NCI-H146 treated with DMSO at 0.1 percent for 48 hours (cell line): Measurements from ENCODE around the gene DOCK7.
"Not testable (repeated sequence)": the region's sequence is repeated elsewhere in the genome, so short reads cannot be mapped to it uniquely, and the experiment has no call there.

Experiments used
- DNase-seq: peaks from one replicate; lab custom pipeline; 2025; ENCODE audit not compliant: unreplicated experiment; lab: John Stamatoyannopoulos, UW

DOCK7 gene, protein sequence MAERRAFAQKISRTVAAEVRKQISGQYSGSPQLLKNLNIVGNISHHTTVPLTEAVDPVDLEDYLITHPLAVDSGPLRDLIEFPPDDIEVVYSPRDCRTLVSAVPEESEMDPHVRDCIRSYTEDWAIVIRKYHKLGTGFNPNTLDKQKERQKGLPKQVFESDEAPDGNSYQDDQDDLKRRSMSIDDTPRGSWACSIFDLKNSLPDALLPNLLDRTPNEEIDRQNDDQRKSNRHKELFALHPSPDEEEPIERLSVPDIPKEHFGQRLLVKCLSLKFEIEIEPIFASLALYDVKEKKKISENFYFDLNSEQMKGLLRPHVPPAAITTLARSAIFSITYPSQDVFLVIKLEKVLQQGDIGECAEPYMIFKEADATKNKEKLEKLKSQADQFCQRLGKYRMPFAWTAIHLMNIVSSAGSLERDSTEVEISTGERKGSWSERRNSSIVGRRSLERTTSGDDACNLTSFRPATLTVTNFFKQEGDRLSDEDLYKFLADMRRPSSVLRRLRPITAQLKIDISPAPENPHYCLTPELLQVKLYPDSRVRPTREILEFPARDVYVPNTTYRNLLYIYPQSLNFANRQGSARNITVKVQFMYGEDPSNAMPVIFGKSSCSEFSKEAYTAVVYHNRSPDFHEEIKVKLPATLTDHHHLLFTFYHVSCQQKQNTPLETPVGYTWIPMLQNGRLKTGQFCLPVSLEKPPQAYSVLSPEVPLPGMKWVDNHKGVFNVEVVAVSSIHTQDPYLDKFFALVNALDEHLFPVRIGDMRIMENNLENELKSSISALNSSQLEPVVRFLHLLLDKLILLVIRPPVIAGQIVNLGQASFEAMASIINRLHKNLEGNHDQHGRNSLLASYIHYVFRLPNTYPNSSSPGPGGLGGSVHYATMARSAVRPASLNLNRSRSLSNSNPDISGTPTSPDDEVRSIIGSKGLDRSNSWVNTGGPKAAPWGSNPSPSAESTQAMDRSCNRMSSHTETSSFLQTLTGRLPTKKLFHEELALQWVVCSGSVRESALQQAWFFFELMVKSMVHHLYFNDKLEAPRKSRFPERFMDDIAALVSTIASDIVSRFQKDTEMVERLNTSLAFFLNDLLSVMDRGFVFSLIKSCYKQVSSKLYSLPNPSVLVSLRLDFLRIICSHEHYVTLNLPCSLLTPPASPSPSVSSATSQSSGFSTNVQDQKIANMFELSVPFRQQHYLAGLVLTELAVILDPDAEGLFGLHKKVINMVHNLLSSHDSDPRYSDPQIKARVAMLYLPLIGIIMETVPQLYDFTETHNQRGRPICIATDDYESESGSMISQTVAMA (N-terminal part only)

DNA sequence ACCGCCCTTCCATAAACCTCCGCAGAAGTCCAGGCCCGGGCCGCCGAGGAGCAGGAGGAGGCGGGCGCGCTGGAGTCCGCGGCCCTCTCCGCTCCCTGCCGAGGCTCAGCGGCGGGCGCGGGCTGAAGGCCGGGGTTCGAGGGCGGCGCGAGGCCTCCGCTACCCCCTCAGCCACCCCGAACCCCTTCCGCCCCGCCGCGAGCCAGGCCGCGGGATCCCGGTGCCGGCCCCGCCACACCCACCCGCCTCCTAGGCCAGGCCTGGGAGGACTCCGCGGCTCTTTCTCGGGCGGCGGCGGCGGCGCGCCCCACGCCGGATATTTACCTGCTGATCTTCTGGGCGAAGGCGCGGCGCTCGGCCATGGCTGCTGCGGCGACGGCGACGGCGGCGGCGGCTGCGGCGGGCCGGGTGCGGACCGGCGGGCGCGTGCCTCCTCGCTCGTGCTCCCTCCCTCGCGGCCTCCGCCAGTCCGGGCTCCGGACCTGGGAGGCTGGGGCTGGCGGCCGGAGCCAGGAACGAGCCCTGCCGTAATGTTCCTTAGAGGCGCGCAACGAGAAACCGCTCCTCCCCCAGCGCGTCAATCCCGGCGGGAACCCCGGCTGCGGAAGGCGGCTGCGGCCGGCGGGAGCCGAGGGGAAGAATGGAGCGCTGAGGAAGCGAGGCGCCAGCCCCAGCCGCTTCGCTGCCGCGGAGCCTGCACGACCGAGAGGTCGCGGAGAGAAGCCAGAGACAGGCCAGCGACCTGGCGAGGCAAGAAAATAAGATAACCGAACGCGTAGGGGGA is at the start of gene DOCK7:
Gene DOCK7 (minus strand): TSS at position 484 of the 784 bp plus-strand sequence. CDS start 122 bp downstream, at position 362.
- peak; percentile 50 for DNase-seq

DNA sequence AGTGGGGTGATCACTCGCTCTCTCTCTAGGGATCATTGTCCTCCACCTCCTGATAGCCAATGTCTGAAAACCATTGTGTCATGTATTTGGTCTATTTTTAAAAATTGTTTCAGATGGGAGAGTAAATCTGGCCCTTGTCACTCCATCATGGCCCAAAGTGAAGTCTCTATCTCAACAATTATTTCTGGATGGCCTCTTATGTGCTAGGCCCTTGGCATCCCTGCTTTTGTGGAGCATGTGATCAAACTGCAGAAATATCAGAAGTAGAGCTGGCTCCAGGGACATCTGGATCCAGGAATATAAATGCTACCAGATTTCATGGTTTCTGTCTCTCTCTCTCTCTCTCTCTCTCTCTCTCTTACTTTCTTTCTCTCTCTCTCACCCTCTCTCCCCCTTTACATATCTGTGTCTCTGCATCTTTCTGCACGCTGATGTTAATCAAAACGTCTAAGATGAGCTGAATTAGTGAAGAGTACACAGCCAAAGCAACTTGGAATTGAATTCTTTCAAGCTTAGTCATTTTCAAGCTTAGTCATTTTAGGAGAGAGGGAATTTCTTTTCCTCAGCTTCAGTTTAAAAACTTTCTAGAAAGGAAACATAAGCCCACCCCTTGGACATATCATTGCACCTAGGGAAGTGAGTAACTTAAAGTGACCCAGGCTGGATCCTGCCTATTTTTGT is 47.4 kb upstream of the DOCK7 start:
- no peak for DNase-seq

DNA sequence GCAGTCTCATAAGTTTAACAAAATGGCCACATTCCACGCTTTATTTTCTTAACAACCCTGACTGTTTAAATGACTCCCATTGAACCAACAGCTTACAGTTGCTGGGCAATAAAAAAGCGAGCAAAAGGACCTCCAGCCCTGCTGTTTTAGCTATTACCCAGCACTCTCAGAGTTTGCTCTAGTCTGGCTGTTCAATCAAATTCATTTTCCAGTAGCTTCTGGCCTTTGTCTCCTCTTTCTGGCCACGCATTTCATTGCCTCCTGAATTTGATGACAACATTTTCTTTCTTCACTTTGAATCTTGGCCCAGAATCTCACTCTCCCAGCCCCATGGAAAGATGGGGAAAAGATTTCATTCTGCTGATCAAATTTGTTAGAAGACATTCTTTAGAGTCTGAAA is 44.1 kb upstream of the DOCK7 start:
- no peak for DNase-seq

DNA sequence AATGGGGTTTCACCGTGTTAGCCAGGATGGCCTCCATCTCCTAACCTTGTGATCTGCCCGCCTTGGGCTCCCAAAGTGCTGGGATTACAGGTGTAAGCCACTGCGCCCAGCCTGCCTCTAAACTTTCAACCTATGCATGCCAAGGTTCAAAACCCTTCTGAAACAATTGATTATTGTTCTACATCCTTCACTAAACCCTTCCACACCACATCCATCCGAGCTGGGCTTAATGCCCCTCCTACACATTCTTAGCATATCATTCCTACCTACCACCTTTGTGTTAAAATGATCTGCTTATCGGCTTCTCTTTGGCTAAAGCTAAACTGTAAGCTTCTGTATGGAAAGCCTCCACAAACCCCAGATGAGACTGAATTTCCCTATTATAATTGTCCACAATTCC is 40.8 kb upstream of the DOCK7 start:
- DNase-seq, result no peak

DNA sequence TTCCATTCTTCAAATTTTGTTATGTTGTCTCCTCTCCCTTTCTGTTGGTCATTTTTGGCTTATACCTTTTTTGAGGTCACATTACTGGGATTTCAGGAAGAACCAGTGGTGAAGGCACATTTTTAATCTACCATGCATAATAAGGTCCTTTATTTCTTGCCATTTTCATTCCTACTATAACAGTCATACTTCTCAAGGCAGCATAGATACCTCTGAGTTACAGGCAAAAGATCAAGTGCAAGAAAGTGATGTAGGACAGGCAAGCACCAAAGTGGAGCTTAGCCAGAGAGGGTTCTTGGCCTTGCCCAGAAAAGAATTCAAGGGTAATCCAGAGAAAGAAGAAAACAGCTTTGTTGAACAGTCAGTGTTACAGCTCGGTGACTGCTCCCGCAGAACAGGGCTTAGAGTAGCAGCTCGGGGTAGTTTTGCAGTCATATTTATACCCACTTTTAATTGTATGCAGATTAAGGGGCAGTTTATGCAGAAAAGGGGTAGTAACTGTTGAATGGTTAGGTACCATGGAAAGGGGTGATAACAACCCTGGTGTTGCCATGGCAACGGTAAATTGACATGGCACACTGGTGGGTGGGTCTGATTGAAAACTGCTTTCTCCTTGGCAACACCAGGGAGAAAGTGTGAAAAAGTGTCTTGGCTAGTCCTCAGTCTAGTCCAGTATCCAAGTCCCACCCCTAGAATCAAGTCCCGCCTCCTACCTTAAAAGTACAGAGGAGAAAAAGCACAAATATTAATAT is 39.6 kb upstream of the DOCK7 start:
- DNase-seq, result no peak

DNA sequence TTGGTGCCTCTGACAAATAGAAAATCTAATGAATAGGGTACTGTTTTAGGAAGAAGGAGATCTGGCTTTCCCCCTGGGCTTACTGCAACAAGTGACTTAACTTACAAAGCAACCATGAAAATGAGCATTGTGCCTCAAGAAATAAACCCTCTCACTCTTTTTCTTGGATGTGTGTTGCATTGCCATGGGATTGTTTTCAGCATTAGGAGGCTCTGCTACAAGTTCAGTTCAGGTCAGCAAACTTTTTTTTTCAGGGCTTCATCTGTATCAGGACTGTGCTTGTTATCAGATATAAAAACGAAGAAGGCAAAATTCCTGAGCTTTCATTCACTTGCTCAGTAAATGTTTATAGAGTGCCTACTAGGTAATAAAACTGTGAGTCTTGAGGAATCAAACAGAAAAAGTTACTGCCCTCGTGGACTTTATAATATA is 37.8 kb upstream of the DOCK7 start:
- no peak for DNase-seq

DNA sequence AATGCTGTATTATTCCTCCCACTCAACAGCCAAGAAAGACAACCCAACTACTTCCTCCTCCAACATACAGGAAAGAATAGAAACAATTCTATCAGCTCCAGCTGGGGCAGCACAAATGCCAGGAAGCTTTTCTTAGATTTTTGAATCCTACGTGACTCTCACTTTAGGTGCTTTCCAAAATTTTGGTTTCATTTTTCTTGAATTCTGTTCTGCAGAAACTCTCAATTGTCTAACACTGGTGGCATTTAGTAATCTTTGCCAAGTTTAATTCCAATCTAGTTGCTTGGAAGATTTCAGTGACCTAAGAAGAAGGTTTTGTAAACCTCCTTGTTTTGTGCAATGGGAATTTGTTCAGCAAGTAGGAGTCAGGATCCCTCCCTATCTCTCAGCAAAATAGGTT is 37.1 kb upstream of the DOCK7 start:
- no peak for DNase-seq

DNA sequence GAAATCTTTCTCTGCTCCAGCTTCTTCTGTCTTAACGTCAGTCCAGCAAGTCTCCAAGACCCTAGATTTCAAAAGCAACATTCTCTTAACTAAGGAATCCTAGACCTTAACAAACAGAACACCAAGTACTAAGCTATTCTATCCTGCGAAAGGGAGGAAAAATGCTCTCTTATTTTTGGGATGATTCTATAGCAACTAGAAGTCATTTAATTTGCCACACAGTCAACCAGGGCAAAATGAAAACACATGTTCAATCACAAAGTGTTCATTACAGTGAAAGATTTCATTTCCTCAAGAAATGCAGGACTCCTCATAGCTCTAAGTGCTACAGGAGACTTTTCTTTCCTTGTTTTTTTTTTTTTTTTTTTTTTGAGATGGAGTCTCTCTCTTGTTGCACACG is 36.2 kb upstream of the DOCK7 start:
- DNase-seq, result no peak

DNA sequence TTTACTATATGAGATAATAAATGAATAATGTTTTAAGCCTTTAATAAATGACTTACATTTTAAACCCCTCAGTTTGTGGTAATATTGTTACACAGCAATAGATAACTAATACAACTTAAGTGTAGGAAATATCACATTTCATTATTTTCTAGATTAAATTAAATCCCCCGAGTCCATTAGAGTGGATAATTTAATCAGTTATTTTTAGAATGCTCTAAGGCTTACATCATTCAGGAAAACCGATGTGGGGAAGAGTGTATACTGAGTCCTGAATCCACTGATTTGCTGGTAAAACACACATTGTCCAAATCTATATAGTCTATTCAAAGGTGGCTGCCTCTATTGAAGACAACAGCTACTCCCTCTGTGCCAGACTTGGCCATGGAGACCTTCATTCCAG is 35.7 kb upstream of the DOCK7 start:
- no peak for DNase-seq

DNA sequence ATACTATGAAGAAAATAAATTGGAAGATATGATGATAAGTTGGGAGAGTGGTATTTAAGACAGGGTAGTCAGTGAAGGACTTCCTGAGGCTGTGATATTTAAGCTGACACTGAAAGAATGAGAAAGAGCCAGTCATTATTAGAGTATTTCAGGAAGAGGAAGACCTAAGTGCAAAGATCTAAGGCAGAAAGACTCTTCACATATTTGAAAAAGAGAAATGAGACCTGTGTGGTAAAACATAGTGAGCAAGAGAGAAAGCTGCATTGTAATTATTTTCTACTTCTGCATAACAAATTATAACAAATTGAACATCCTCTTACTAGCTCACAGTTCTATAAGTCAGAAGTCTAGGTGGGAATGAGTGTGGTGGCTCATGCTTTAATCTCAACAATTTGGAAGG is 34.6 kb upstream of the DOCK7 start:
- no peak for DNase-seq

DNA sequence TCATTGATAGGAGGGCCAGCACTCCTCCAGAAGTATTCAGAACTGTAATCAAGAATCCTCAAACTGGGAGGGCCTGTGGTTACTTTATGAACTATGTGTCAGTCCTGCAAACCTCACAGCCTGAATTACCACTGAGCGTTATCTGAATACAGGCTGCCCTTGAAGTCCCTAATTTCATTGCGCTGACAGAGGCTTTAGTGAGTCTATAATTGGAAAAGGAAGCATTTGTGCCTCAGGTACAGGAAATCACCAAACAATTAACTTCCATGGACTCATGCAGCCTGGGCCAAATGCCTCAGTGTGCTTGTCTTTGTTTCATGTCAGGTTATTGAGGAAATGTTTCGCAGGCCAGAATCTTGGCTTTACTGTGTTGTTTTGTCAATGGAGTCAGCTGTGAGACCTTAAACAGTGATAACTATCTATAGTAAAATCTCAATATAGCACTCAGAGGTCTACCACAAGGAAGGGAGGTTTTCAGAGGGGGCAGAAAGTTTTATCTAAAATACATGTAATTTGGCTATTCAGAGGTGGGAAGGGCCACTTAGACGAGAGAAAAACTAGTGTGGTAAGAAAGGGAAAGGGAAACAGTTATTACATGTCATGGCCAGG is 32.9 kb upstream of the DOCK7 start:
- peak; percentile 22 for DNase-seq

DNA sequence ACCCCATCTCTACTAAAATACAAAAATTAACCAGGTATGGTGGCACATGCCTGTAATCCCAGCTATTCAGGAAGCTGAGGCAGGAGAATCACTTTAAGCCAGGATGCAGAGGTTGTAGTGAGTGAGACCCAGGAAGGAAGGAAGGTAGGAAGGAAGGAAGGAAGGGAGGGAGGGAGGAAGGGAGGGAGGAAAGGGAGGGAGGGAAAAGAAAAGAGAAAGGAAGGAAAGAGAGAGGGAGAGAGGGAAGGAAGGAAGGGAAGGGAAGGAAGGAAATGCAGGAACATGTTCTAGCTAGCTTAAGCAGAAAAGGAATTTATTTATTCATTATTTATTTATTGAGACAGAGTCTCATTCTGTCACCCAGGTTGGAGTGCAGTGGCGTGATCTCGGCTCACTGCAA is 30.2 kb upstream of the DOCK7 start:
- not testable (repeated sequence) for DNase-seq

DNA sequence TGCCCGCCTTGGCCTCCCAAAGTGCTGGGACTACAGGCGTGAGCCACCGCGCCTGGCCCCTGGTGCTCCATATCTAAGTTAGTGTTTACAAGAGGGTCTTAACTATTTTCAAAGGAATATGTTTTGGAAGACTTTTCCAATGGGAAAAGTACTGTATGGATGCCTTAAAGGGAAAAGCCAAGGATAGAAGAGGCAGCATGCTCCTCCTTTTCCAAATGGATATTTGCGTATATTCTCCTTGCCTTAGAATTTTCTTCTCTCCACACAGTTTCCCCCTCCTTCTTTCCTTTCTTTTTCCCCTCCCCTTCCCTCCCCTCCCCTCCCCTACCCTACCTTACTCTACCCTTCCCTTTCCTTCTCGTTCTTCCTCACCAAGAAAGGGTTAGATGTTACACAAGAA is 29.3 kb upstream of the DOCK7 start:
- DNase-seq, result no peak

DNA sequence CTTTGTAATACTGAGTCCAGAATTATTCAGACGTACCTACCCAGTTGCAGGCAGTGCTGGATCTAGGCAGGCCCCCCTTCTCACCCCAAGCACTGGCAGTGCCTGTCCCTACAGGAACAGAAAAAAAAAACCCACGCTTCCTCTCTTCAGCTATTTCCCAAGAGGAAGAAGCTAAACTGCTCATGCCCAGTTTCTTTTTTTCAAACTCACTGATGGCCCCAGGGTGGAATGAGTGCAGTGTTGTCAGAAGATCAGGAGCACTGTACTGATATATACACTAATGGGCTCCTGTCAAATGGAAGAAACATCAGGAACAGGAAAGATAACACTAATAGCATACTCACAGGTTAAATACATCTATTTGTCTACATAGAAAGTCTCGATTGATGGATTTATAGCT is 28.2 kb upstream of the DOCK7 start:
- DNase-seq, result no peak

DNA sequence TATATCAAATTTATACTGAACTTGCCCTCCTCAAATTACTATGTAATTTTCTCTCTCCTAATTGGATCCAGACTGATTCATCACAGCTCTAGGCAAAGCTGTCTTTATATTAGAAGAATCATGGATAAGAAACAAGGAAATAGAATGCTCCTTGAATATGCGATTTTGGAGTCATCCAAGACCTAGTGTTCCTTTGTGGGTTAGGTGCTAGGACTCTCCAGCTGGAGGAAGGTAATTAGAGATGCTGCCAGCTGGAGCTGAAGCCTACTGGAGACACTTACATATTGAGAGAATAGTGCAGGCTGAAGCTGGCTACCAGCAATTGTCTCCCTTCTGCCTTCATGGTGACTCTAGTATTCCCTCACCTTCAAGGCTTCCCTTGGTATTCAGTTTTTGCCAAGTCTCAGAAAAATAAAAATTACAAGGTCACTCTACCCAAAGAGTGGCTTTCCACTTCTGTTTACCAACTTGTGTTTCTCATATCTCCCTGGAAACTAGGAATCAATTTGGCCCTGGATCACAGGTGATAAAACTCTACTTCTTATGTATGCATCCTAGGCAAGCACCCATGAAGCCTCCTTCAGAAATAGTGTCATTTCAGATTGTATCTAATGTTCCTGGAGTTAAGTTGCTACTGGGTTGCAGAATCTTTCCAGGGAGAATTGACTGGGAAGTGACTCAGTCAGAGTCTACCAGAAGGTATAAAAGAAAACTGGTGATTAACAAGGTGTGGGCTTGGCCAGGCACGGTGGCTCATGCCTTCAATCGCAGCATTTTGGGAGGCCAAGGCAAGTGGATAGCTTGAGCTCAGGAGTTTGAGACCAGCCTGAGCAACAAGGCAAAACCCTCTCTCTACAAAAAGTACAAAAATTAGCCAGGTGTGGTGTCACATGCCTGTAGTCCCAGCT is 24.4 kb upstream of the DOCK7 start:
- no peak for DNase-seq

DNA sequence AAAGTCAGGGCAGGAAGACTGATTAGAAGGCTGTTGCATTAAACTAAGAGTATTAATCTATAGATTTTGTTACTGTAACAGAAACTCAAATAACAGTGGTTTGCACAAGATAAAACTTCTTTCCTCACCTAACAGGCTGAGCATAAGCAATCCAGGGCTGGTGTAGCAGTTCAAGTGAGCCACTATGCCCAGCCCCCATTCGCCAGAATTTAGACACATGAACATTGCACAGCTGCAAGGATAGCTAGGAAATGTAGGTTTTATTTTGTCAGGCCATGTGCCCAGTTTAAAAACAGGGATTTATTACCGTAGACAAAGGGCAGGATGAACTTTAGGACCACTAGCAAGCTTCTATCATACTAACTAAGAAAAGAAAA is 19.5 kb upstream of the DOCK7 start:
- DNase-seq, result no peak

DNA sequence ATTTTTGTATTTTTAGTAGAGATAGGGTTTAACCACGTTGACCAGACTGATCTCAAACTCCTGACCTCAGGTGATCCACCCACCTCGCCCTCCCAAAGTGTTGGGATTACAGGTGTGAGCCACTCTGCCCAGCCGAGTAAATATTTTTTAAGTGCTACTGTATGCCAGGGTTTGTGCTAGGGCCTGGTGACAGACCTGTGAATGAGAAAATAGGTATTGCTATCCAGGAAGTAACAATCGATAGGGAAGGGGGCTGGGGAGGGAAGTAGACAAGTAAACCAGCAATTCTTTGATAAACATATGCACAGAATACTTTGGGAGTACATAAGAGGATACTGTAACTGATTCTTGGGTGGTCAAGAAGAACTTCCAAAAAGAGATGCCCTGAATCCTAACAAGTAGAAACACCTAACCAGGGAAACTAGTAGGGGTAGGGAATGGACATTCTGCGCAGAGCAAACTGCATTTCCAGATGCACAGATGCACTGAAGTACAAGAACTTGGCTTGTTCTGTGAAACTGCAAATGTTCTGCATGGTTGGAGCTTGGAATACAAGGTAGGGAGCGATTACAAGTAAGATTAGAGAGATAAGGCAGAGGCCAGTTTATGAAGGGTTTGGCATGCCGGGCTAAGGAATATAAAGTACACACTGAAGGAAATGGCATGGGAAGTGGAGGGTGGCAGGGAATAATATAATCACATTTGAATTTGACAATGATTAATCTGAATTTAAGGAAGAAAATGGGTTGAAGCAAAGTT is 19.0 kb upstream of the DOCK7 start:
- DNase-seq, result no peak
